Measurements from ENCODE around the gene LSAMP. TPM values are rescaled to one million over a fixed set of nuclear protein-coding genes. Genes with fewer than 3 reads are reported as not detected.

Gene LSAMP
- total RNA-seq, 1 experiment from 2014 or later, result not detected

- no peaks in the 10 kb centered on the region for H3K79me2 ChIP-seq (ENCODE audit: low read depth)
- ChIA-PET CTCF (interaction anchor here (0.7 kb wide), 1 partner anchor 174 kb away, joined by 4 read pairs; no protein-coding TSS in a partner anchor), POLR2A (ENCODE audit: unreplicated experiment) (no interaction called here)
- H3F3A ChIP-seq (ENCODE audit: insufficient read depth, low read depth), result no peaks in the 10 kb centered on the region
- no peak overlapping the region for H3K4me3 ChIP-seq
- DNase-seq, result no peak
- no peaks in the 10 kb centered on the region for H3K9me3 ChIP-seq (ENCODE audit: insufficient read depth, low read depth)
- H3K4me1 ChIP-seq (replicated peaks; ENCODE audit: insufficient read depth), result no peaks in the 10 kb centered on the region
- no peaks in the 10 kb centered on the region for H4K20me1 ChIP-seq (ENCODE audit: insufficient read depth)
- no peak overlapping the region for H3K27ac ChIP-seq
- peaks cover 7% of the 10 kb centered on the region; the same call in 1 of the 2 replicates for H3K27me3 ChIP-seq (ENCODE audit: insufficient read depth, low read depth)
- TF ChIP-seq CTCF (conservative IDR thresholded peaks at IDR 0.05) (no peak), EZH2 (IDR thresholded peaks at IDR 0.05; ENCODE audit: low read depth) (no peak)
- no peaks in the 10 kb centered on the region for H3K36me3 ChIP-seq (ENCODE audit: low read depth)
- H3K4me2 ChIP-seq, result no peak overlapping the region
- BruUV-seq (replicated peaks), result no TSS peak
- intact Hi-C loops (cut with micrococcal nuclease; ENCODE audit: unreplicated experiment), result no loop called here
- no peak overlapping the region for H2AFZ ChIP-seq
- no peaks in the 10 kb centered on the region for H3K9me2 ChIP-seq (ENCODE audit: insufficient read depth)
These were observed 214.8 kb downstream of the LSAMP start for GRCh38 chr3:116230431-116231020.

GRCh38 chr3:116226266-116226665, 219.0 kb downstream of the LSAMP start:
- CTCF ChIA-PET, result no interaction called here
- no peak overlapping the region for H3K4me3 ChIP-seq
- no peaks in the 10 kb centered on the region for H3K9me3 ChIP-seq (ENCODE audit: insufficient read depth, low read depth)
- POLR2A ChIA-PET (ENCODE audit: unreplicated experiment), result no interaction called here
- H3K4me1 ChIP-seq (replicated peaks; ENCODE audit: insufficient read depth), result no peaks in the 10 kb centered on the region
- H3F3A ChIP-seq (ENCODE audit: insufficient read depth, low read depth), result no peaks in the 10 kb centered on the region
- H4K20me1 ChIP-seq (ENCODE audit: insufficient read depth), result no peaks in the 10 kb centered on the region
- intact Hi-C loops (cut with micrococcal nuclease; ENCODE audit: unreplicated experiment), result no loop called here
- no peak overlapping the region for H3K4me2 ChIP-seq
- H3K9me2 ChIP-seq (ENCODE audit: insufficient read depth), result no peaks in the 10 kb centered on the region
- H3K36me3 ChIP-seq (ENCODE audit: low read depth), result no peaks in the 10 kb centered on the region
- H3K79me2 ChIP-seq (ENCODE audit: low read depth), result no peaks in the 10 kb centered on the region
- no peak for DNase-seq
- no TSS peak for BruUV-seq (replicated peaks)
- no peak for TF ChIP-seq EZH2 (IDR thresholded peaks at IDR 0.05; ENCODE audit: low read depth)
- no peak for TF ChIP-seq CTCF (conservative IDR thresholded peaks at IDR 0.05)
- peaks cover 7% of the 10 kb centered on the region; the same call in 1 of the 2 replicates for H3K27me3 ChIP-seq (ENCODE audit: insufficient read depth, low read depth)
- no peak overlapping the region for H2AFZ ChIP-seq
- H3K27ac ChIP-seq, result no peak overlapping the region

GRCh38 chr3:116216761-116217160, 228.5 kb downstream of the LSAMP start:
- H3K27me3 ChIP-seq (ENCODE audit: insufficient read depth, low read depth), result no peaks in the 10 kb centered on the region
- H3K27ac ChIP-seq, result no peak overlapping the region
- H3K79me2 ChIP-seq (ENCODE audit: low read depth), result no peaks in the 10 kb centered on the region
- no TSS peak for BruUV-seq (replicated peaks)
- no peaks in the 10 kb centered on the region for H3K36me3 ChIP-seq (ENCODE audit: low read depth)
- ChIA-PET POLR2A (ENCODE audit: unreplicated experiment) (no interaction called here), CTCF (no interaction called here)
- H3K4me3 ChIP-seq, result no peak overlapping the region
- no peak overlapping the region for H3K4me2 ChIP-seq
- TF ChIP-seq CTCF (conservative IDR thresholded peaks at IDR 0.05) (no peak), EZH2 (IDR thresholded peaks at IDR 0.05; ENCODE audit: low read depth) (no peak)
- intact Hi-C loops (cut with micrococcal nuclease; ENCODE audit: unreplicated experiment), result no loop called here
- no peaks in the 10 kb centered on the region for H4K20me1 ChIP-seq (ENCODE audit: insufficient read depth)
- H3K9me3 ChIP-seq (ENCODE audit: insufficient read depth, low read depth), result no peaks in the 10 kb centered on the region
- no peaks in the 10 kb centered on the region for H3K4me1 ChIP-seq (replicated peaks; ENCODE audit: insufficient read depth)
- H3F3A ChIP-seq (ENCODE audit: insufficient read depth, low read depth), result no peaks in the 10 kb centered on the region
- no peaks in the 10 kb centered on the region for H3K9me2 ChIP-seq (ENCODE audit: insufficient read depth)
- DNase-seq, result no peak
- no peak overlapping the region for H2AFZ ChIP-seq

All from PC-9 (cell line).